Fibroblast of the aortic adventitia (primary cell): ENCODE measurements around the gene ANO2. TPM values are rescaled to one million over a fixed set of nuclear protein-coding genes. Genes with fewer than 3 reads are reported as not detected.

Source experiments
- DNase-seq: peaks from one replicate; pipeline ENCODE4 v3.0.0-alpha.2; 2010; ENCODE audit warnings: low read depth
- H3K4me3 ChIP-seq: 2 replicates; pipeline ENCODE4 v1.5.1; 2011; ENCODE audit warnings: low read depth, mild to moderate bottlenecking, control low read depth, low read length, moderate library complexity
- total RNA-seq: library from RNA; depleted of rRNA; stranded (reverse); fragments of >200 nt; gene quantifications from 2 replicates; pipeline ENCODE4 v1.2.3, GENCODE V29; 2012; ENCODE audit warnings: low replicate concordance
- TF ChIP-seq, protein P1 (sequence below): IDR thresholded peaks from 2 replicates; pipeline ENCODE4 v1.5.1; 2011; ENCODE audit warnings: mild to moderate bottlenecking, low read length, control low read depth, inconsistent platforms; ENCODE audit not compliant: insufficient read depth

Gene ANO2
- total RNA-seq, 1 donor = not detected

DNA sequence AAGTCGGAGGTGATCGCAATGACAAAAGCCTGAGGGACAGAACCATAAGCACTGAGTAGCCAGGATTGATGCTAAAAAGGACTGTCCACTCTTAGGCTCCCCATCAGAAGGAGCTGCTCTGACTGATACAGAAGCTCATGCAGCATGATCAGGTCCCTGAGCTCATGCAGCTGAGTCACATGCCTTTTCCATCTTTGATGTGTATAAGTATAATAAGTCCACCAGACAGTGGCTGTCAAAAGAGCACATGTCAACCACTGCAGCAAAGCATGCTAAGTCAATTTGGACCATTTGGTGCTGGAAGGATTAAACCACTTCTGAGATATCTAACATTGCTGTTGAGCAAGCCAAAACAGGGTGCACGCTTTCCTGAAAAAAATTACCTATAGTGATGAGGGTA is 369.1 kb downstream of the ANO2 start:
- no peak overlapping the region for H3K4me3 ChIP-seq
- TF ChIP-seq, protein P1, sequence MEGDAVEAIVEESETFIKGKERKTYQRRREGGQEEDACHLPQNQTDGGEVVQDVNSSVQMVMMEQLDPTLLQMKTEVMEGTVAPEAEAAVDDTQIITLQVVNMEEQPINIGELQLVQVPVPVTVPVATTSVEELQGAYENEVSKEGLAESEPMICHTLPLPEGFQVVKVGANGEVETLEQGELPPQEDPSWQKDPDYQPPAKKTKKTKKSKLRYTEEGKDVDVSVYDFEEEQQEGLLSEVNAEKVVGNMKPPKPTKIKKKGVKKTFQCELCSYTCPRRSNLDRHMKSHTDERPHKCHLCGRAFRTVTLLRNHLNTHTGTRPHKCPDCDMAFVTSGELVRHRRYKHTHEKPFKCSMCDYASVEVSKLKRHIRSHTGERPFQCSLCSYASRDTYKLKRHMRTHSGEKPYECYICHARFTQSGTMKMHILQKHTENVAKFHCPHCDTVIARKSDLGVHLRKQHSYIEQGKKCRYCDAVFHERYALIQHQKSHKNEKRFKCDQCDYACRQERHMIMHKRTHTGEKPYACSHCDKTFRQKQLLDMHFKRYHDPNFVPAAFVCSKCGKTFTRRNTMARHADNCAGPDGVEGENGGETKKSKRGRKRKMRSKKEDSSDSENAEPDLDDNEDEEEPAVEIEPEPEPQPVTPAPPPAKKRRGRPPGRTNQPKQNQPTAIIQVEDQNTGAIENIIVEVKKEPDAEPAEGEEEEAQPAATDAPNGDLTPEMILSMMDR = no peak
- DNase-seq = no peak

GRCh38 chr12:5575232-5575631 is 369.8 kb downstream of the ANO2 start:
- TF ChIP-seq, protein P1 = no peak
- H3K4me3 ChIP-seq = no peak overlapping the region
- no peak for DNase-seq

DNA sequence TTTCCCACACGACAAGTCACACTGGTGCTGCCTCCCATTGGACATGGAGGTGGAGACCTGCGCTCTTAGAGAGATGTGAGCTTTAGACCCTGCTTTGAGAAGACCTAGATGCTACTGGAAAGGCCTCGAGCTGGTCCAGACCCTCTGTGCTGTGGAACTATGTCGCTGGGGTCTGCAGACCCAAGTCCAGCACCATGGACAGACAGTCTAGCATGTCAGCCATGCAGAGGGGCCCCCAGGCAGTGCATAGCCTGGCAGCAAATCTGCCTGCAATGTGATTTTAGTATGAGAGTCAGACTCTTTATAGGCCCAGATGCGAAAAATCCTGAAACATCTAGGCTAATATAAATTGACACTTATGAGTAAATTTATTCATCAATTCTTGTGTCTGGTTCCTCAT is 371.7 kb downstream of the ANO2 start:
- TF ChIP-seq, protein P1 = no peak
- DNase-seq = no peak
- H3K4me3 ChIP-seq = no peak overlapping the region

DNA sequence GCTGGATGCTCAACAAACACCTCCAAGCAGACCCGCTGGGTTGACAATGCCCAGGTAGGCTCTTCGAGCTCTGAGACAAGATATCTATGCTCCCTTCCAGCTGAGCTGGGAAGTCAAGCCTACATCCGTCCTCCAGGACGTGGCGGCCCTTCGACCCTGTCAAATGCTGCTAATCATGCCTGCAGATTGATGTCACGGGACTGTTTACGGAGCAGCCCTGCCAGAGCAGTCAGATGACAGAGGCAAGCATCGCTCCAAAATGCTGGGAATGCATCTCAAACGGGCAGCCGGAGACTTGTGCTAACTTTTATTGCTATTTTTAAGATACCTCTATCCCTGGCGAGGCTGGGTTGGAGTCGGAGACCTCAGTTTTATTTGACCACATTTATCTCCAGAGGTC is 373.9 kb downstream of the ANO2 start:
- TF ChIP-seq, protein P1 = no peak
- DNase-seq = no peak
- no peak overlapping the region for H3K4me3 ChIP-seq

DNA sequence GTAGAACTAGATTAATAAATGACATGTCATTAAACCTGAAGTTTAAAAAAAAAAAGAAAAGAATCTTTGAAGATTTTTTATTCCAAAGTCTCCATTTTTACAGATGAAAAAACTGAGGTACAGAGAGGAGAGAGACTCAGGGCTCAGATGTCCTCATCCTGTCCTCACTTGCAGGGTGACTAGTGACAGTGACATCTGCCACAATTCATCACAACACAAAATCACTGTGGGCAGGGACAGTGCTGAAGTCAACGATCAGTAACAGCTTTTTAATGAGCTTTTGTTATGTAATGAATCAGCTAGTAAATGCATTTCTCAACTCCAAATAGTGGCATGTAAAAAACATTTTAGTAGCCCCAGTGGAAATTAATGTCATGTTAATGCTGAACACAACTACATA is 374.6 kb downstream of the ANO2 start:
- TF ChIP-seq, protein P1 = no peak

DNA sequence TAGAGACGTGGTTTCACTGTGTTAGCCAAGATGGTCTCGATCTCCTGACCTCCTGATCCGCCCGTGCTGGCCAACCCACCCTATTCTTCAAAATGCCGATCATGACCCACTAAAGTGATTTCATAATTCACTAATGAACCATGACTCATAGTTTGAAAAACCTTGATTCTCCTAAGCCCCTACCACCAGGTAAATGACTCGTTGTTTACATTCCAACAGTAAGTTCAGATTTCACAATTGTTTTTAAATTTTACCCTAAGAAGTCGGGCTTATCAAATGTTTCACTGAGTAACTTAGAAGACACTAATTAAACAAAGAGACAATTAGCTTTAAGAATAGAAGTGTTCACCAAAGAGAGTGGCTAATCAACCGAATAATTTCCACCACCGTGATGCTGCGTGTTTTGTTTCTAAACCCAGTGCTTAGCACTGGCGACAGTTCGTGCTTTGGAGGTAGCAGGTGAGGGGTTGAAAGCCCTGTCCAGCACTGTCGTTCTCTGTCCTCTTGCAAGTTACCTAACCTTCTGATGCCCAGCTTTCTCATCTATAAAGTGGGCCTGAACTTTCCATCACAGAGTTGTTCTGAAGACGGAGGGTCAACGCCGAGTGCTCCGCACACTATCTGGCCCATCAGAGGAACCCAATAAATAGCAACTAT is 376.6 kb downstream of the ANO2 start:
- H3K4me3 ChIP-seq = no peak overlapping the region
- no peak for DNase-seq
- TF ChIP-seq, protein P1 = no peak

More for the DNA sequence above, 374.6 kb downstream of the ANO2 start:
- no peak overlapping the region for H3K4me3 ChIP-seq
- no peak for DNase-seq

DNA sequence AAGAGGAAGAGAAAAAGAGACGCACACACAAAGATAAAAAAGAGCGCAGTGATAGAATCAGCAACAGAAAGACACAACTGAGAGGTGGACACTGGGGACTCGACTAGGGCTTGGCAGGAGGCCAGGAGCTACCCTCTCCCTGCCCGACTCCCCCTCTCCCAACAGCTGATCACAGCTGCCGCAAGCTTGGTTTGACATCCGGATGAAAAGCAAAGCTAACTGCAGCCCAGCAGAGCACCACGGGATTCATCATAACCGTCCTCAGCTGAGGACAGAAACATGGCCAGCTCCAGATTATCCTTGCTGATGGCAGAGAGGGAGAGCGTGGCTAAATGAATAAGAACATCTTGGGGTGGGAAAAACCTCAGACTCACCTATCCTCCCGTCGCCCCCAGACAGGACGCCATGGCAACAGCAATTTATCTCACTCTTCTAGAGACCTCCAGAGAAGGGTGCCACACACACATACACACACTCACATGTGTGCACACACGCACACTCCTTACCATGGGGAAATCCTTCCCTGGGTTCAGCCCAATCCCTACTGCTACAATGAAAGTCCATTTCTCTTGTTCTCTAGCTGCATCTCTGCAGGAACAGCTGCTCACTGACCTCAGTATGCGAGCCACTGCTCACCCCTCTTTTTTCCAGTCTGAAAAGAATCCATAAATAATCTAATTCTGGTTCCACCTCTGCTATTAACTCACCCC is 377.9 kb downstream of the ANO2 start:
- no peak for DNase-seq
- TF ChIP-seq, protein P1 = no peak

More for the DNA sequence above, 377.9 kb downstream of the ANO2 start:
- H3K4me3 ChIP-seq = no peak overlapping the region
